ENCODE measurements around the gene TP53I11.

TP53I11 gene

GRCh38 chr11:44923115-44923514 is 27.6 kb downstream of the TP53I11 start:
- Histone ChIP-seq H3K4me3 (ENCODE audit: low read depth, low read length) (no peak overlapping the region), H3K4me1 (ENCODE audit: control insufficient read depth, insufficient read depth, low read length) (peaks cover 8% of the 10 kb centered on the region; the same call in 1 of the 2 replicates), H3K27ac (ENCODE audit: low read depth, low read length) (no peak overlapping the region), H3K9me3 (ENCODE audit: control insufficient read depth, insufficient read depth, low read depth, low read length) (no peaks in the 10 kb centered on the region), H3K9ac (ENCODE audit: low read length) (no peak overlapping the region), H3K36me3 (ENCODE audit: control insufficient read depth, insufficient read depth, low read length) (peaks cover 10% of the 10 kb centered on the region; the same call in 1 of the 2 replicates), H3K27me3 (ENCODE audit: control insufficient read depth, insufficient read depth, low read length) (no peaks in the 10 kb centered on the region)

- Histone ChIP-seq H3K27me3 (ENCODE audit: control insufficient read depth, insufficient read depth, low read length) (no peaks in the 10 kb centered on the region), H3K9ac (ENCODE audit: low read length) (no peak overlapping the region), H3K9me3 (ENCODE audit: control insufficient read depth, insufficient read depth, low read depth, low read length) (no peaks in the 10 kb centered on the region), H3K4me3 (ENCODE audit: low read depth, low read length) (no peak overlapping the region), H3K36me3 (ENCODE audit: control insufficient read depth, insufficient read depth, low read length) (peaks cover 10% of the 10 kb centered on the region; the same call in 1 of the 2 replicates), H3K27ac (ENCODE audit: low read depth, low read length) (no peak overlapping the region), H3K4me1 (ENCODE audit: control insufficient read depth, insufficient read depth, low read length) (no peaks in the 10 kb centered on the region)
Measured at GRCh38 chr11:44920451-44920850, 30.2 kb downstream of the TP53I11 start.

GRCh38 chr11:44917741-44918140 is 32.9 kb downstream of the TP53I11 start:
- no peak overlapping the region for H3K27ac ChIP-seq (ENCODE audit: low read depth, low read length)
- peaks cover 9% of the 10 kb centered on the region; the same call in 1 of the 2 replicates for H3K36me3 ChIP-seq (ENCODE audit: control insufficient read depth, insufficient read depth, low read length)
- no peak overlapping the region for H3K4me3 ChIP-seq (ENCODE audit: low read depth, low read length)
- H3K9me3 ChIP-seq (ENCODE audit: control insufficient read depth, insufficient read depth, low read depth, low read length): no peaks in the 10 kb centered on the region
- H3K27me3 ChIP-seq (ENCODE audit: control insufficient read depth, insufficient read depth, low read length): no peaks in the 10 kb centered on the region
- no peaks in the 10 kb centered on the region for H3K4me1 ChIP-seq (ENCODE audit: control insufficient read depth, insufficient read depth, low read length)
- H3K9ac ChIP-seq (ENCODE audit: low read length): no peak overlapping the region

GRCh38 chr11:44916801-44917385 is 33.8 kb downstream of the TP53I11 start:
- H3K4me1 ChIP-seq (ENCODE audit: control insufficient read depth, insufficient read depth, low read length): peaks cover 6% of the 10 kb centered on the region
- peaks cover 9% of the 10 kb centered on the region; the same call in 1 of the 2 replicates for H3K36me3 ChIP-seq (ENCODE audit: control insufficient read depth, insufficient read depth, low read length)
- H3K9ac ChIP-seq (ENCODE audit: low read length): no peak overlapping the region
- no peaks in the 10 kb centered on the region for H3K27me3 ChIP-seq (ENCODE audit: control insufficient read depth, insufficient read depth, low read length)
- H3K4me3 ChIP-seq (ENCODE audit: low read depth, low read length): no peak overlapping the region
- no peaks in the 10 kb centered on the region for H3K9me3 ChIP-seq (ENCODE audit: control insufficient read depth, insufficient read depth, low read depth, low read length)
- no peak overlapping the region for H3K27ac ChIP-seq (ENCODE audit: low read depth, low read length)

- no peak overlapping the region for H3K27ac ChIP-seq (ENCODE audit: low read depth, low read length)
- H3K9ac ChIP-seq (ENCODE audit: low read length): no peak overlapping the region
- no peak overlapping the region for H3K4me3 ChIP-seq (ENCODE audit: low read depth, low read length)
- peaks cover 9% of the 10 kb centered on the region; the same call in 1 of the 2 replicates for H3K36me3 ChIP-seq (ENCODE audit: control insufficient read depth, insufficient read depth, low read length)
- H3K27me3 ChIP-seq (ENCODE audit: control insufficient read depth, insufficient read depth, low read length): no peaks in the 10 kb centered on the region
- H3K4me1 ChIP-seq (ENCODE audit: control insufficient read depth, insufficient read depth, low read length): peaks cover 11% of the 10 kb centered on the region
- no peaks in the 10 kb centered on the region for H3K9me3 ChIP-seq (ENCODE audit: control insufficient read depth, insufficient read depth, low read depth, low read length)
Measured at GRCh38 chr11:44916331-44916730, 34.4 kb downstream of the TP53I11 start.

- H3K9ac ChIP-seq (ENCODE audit: low read length): no peak overlapping the region
- no peak overlapping the region for H3K27ac ChIP-seq (ENCODE audit: low read depth, low read length)
- no peak overlapping the region for H3K4me3 ChIP-seq (ENCODE audit: low read depth, low read length)
- H3K4me1 ChIP-seq (ENCODE audit: control insufficient read depth, insufficient read depth, low read length): peaks cover 18% of the 10 kb centered on the region
- H3K36me3 ChIP-seq (ENCODE audit: control insufficient read depth, insufficient read depth, low read length): peaks cover 9% of the 10 kb centered on the region; the same call in 1 of the 2 replicates
- H3K9me3 ChIP-seq (ENCODE audit: control insufficient read depth, insufficient read depth, low read depth, low read length): no peaks in the 10 kb centered on the region
- no peaks in the 10 kb centered on the region for H3K27me3 ChIP-seq (ENCODE audit: control insufficient read depth, insufficient read depth, low read length)
Measured at GRCh38 chr11:44915621-44916020, 35.1 kb downstream of the TP53I11 start.

GRCh38 chr11:44915004-44915403 is 35.7 kb downstream of the TP53I11 start:
- Histone ChIP-seq H3K9ac (ENCODE audit: low read length) (no peak overlapping the region), H3K9me3 (ENCODE audit: control insufficient read depth, insufficient read depth, low read depth, low read length) (no peaks in the 10 kb centered on the region), H3K27me3 (ENCODE audit: control insufficient read depth, insufficient read depth, low read length) (no peaks in the 10 kb centered on the region), H3K4me1 (ENCODE audit: control insufficient read depth, insufficient read depth, low read length) (peaks cover 20% of the 10 kb centered on the region), H3K4me3 (ENCODE audit: low read depth, low read length) (no peak overlapping the region), H3K36me3 (ENCODE audit: control insufficient read depth, insufficient read depth, low read length) (peaks cover 9% of the 10 kb centered on the region; the same call in 1 of the 2 replicates), H3K27ac (ENCODE audit: low read depth, low read length) (no peak overlapping the region)

- Histone ChIP-seq H3K9me3 (ENCODE audit: control insufficient read depth, insufficient read depth, low read depth, low read length) (no peaks in the 10 kb centered on the region), H3K27ac (ENCODE audit: low read depth, low read length) (no peak overlapping the region), H3K36me3 (ENCODE audit: control insufficient read depth, insufficient read depth, low read length) (peaks cover 3% of the 10 kb centered on the region; the same call in 1 of the 2 replicates), H3K27me3 (ENCODE audit: control insufficient read depth, insufficient read depth, low read length) (no peaks in the 10 kb centered on the region), H3K9ac (ENCODE audit: low read length) (no peak overlapping the region), H3K4me3 (ENCODE audit: low read depth, low read length) (no peak overlapping the region), H3K4me1 (ENCODE audit: control insufficient read depth, insufficient read depth, low read length) (peaks cover 20% of the 10 kb centered on the region)
Measured at GRCh38 chr11:44914105-44914504, 36.6 kb downstream of the TP53I11 start.

- no peaks in the 10 kb centered on the region for H3K9me3 ChIP-seq (ENCODE audit: control insufficient read depth, insufficient read depth, low read depth, low read length)
- no peak overlapping the region for H3K27ac ChIP-seq (ENCODE audit: low read depth, low read length)
- peaks cover 20% of the 10 kb centered on the region for H3K4me1 ChIP-seq (ENCODE audit: control insufficient read depth, insufficient read depth, low read length)
- H3K36me3 ChIP-seq (ENCODE audit: control insufficient read depth, insufficient read depth, low read length): peaks cover 3% of the 10 kb centered on the region; the same call in 1 of the 2 replicates
- no peaks in the 10 kb centered on the region for H3K27me3 ChIP-seq (ENCODE audit: control insufficient read depth, insufficient read depth, low read length)
- H3K4me3 ChIP-seq (ENCODE audit: low read depth, low read length): no peak overlapping the region
- no peak overlapping the region for H3K9ac ChIP-seq (ENCODE audit: low read length)
Measured at GRCh38 chr11:44913502-44913901, 37.2 kb downstream of the TP53I11 start.

GRCh38 chr11:44912270-44912987 is 38.3 kb downstream of the TP53I11 start:
- Histone ChIP-seq H3K4me3 (ENCODE audit: low read depth, low read length) (no peak overlapping the region), H3K27me3 (ENCODE audit: control insufficient read depth, insufficient read depth, low read length) (no peaks in the 10 kb centered on the region), H3K36me3 (ENCODE audit: control insufficient read depth, insufficient read depth, low read length) (peaks cover 3% of the 10 kb centered on the region; the same call in 1 of the 2 replicates), H3K9ac (ENCODE audit: low read length) (peak overlapping the region; percentile 13), H3K27ac (ENCODE audit: low read depth, low read length) (no peak overlapping the region), H3K9me3 (ENCODE audit: control insufficient read depth, insufficient read depth, low read depth, low read length) (no peaks in the 10 kb centered on the region), H3K4me1 (ENCODE audit: control insufficient read depth, insufficient read depth, low read length) (peaks cover 20% of the 10 kb centered on the region)

Measured in HUES6 (cell line).